K562 (cell line): ENCODE data around the gene TMEM208. TPM values are rescaled to one million over a fixed set of nuclear protein-coding genes. Genes with fewer than 3 reads are reported as not detected.

Experiments
- CBX3 ChIP-seq, 2 experiments: IDR thresholded peaks; 1 replicate in 1 of 2; 2 replicates in 1 of 2; pipeline ENCODE4 v1.6.1; 2012; ENCODE audit warnings: inconsistent platforms in 2 of 2, low read length in 2 of 2, borderline replicate concordance in 1 of 2, control low read depth in 1 of 2
- CCAR2 ChIP-seq: fragments of 200-400 bp; formaldehyde crosslinking; IDR thresholded peaks from 2 replicates; pipeline ENCODE4 v1.6.1; 2017; ENCODE audit warnings: mild to moderate bottlenecking, low read depth, low read length
- CEBPG ChIP-seq, 3 experiments: fragments of 200-800 bp in 1 of 3; sonication (Bioruptor generic) in 1 of 3; sonication (generic) in 1 of 3; formaldehyde crosslinking in 1 of 3; IDR thresholded peaks in 2 of 3; conservative IDR thresholded peaks in 1 of 3; 2 replicates each; pipeline versions ENCODE4 v1.6.1 to v1.8.0; 2016 to 2022; ENCODE audit warnings: missing compliant biosample characterization in 2 of 3, missing genetic modification characterization in 2 of 3, mild to moderate bottlenecking in 1 of 3, missing genetic modification reagents in 1 of 3
- DMBX1 ChIP-seq: fragments of 250-450 bp; sonication (Bioruptor Pico); IDR thresholded peaks from 2 replicates; pipeline ENCODE4 v1.8.0; 2022; ENCODE audit warnings: inconsistent platforms, mild to moderate bottlenecking, moderate library complexity, borderline replicate concordance
- KAT8 ChIP-seq: fragments of 450-650 bp; IDR thresholded peaks from 2 replicates; pipeline ENCODE4 v1.6.1; 2016; ENCODE audit warnings: low read depth, mild to moderate bottlenecking
- PCBP1 ChIP-seq: fragments of 200-400 bp; formaldehyde crosslinking; IDR thresholded peaks from 2 replicates; pipeline ENCODE4 v1.6.1; 2018; ENCODE audit warnings: mild to moderate bottlenecking, low read depth, low read length; ENCODE audit not compliant: poor library complexity, severe bottlenecking
- WHSC1 ChIP-seq: IDR thresholded peaks from one replicate; pipeline ENCODE4 v1.6.1; 2012; ENCODE audit warnings: low read length, control low read depth, inconsistent platforms
- ZBTB1 ChIP-seq: sonication (generic); formaldehyde crosslinking; IDR thresholded peaks from 2 replicates; pipeline ENCODE4 v1.8.1; 2023; ENCODE audit warnings: missing genetic modification reagents, low read depth, mild to moderate bottlenecking, borderline replicate concordance
- ZNF586 ChIP-seq: fragments of 450-650 bp; formaldehyde crosslinking; conservative IDR thresholded peaks from 2 replicates; pipeline ENCODE4 v1.4.0; 2020; ENCODE audit warnings: mild to moderate bottlenecking, moderate library complexity
- polyA plus RNA-seq, 8 experiments: library from polyadenylated mRNA; depleted of rRNA in 4 of 8; stranded (reverse) in 5 of 8; unstranded in 3 of 8; fragments of >200 nt; fragmentation: Nextera tagmentation in 2 of 8; fragmentation: Illumina TruSeq in 1 of 8; extraction: Ambion mirVana in 2 of 8; extraction: Trizol in 1 of 8; gene quantifications; 2 replicates each; pipeline versions ENCODE4 v1.2.1 to v1.2.3, GENCODE V29; 2011 to 2014; ENCODE audit warnings: inconsistent platforms in 1 of 8, missing spikeins in 1 of 8
- total RNA-seq, 7 experiments: library from RNA; depleted of rRNA in 6 of 7; stranded (reverse); fragments of >200 nt in 6 of 7; fragmentation: Illumina TruSeq in 2 of 7; extraction: Trizol in 2 of 7; gene quantifications; 2 replicates each; pipeline versions ENCODE4 v1.2.1 to v1.2.3, GENCODE V29; 2011 to 2021; ENCODE audit warnings: low replicate concordance in 1 of 7
- TF ChIP-seq, protein P1 (sequence below): fragments of 200-600 bp; sonication (generic); IDR thresholded peaks from one replicate; pipeline ENCODE4 v1.6.1; 2012; ENCODE audit warnings: mild to moderate bottlenecking, low read depth, low read length, inconsistent platforms
- TF ChIP-seq, protein P2 (sequence below), 2 experiments: IDR thresholded peaks; 2 replicates each; pipeline ENCODE4 v1.6.1; 2012; ENCODE audit warnings: improper control_type of control experiment in 2 of 2, low read depth in 2 of 2, low read length in 2 of 2, borderline replicate concordance in 1 of 2

The TMEM208 gene
- total and polyA plus RNA-seq, 9 of the 15 experiments (the other 6 are each of a cell fraction or from before 2014, with no cell fraction given), result 31.8 to 239 (median 54.3) TPM

DNA sequence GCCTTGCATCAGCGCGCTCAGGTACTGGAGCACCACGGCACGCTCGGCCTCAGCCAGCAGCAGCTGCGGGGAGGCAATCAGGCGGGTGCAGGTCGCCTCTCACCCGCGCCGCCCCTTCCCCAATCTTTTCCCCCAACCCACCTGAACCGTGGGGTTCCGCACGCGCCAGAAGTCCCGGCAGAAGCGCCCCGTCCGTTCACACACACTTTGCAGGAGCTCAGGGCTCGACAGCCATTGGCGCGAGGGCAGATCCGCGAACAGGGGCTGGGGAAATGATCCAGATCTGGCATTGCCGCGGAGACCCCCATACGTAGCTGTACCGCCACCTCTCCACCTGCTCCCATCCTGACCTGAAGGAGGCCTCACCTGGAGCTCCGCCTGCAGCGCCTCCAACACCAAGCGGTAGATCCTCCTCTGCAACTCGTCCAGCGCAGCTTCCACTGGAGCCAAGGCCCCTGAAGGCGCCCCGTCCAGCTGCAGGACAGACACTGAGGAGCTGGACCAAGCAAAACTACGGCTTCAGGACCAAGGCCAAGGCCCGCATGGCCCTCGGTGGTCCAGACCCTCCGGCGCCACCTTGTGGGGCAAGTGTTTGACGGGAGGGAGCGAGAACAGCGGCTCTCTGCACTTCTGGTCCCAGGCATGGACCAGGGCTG, 41.8 kb upstream of the TMEM208 start (continued):
- TF ChIP-seq CEBPG (CRISPR knock-in tag; IDR thresholded peaks at IDR 0.05) (no peak), CEBPG (tag; conservative IDR thresholded peaks at IDR 0.05 in 1 of 2, IDR thresholded peaks at IDR 0.05 in 1 of 2) (no peak), ZNF586 (CRISPR knock-in tag) (no peak), WHSC1 (no peak), CBX3 (IDR thresholded peaks at IDR 0.05; ENCODE audit: borderline replicate concordance in 1 of 2, low read length in 2 of 2) (peak in 1 of 2 experiments; percentile 75; a peak in 1 of 3 replicates), KAT8 (no peak), DMBX1 (CRISPR knock-in tag) (no peak), CCAR2 (no peak), PCBP1 (no peak), ZBTB1 (peak; percentile 50; the same call in 1 of the 2 replicates)
- TF ChIP-seq, protein P1, sequence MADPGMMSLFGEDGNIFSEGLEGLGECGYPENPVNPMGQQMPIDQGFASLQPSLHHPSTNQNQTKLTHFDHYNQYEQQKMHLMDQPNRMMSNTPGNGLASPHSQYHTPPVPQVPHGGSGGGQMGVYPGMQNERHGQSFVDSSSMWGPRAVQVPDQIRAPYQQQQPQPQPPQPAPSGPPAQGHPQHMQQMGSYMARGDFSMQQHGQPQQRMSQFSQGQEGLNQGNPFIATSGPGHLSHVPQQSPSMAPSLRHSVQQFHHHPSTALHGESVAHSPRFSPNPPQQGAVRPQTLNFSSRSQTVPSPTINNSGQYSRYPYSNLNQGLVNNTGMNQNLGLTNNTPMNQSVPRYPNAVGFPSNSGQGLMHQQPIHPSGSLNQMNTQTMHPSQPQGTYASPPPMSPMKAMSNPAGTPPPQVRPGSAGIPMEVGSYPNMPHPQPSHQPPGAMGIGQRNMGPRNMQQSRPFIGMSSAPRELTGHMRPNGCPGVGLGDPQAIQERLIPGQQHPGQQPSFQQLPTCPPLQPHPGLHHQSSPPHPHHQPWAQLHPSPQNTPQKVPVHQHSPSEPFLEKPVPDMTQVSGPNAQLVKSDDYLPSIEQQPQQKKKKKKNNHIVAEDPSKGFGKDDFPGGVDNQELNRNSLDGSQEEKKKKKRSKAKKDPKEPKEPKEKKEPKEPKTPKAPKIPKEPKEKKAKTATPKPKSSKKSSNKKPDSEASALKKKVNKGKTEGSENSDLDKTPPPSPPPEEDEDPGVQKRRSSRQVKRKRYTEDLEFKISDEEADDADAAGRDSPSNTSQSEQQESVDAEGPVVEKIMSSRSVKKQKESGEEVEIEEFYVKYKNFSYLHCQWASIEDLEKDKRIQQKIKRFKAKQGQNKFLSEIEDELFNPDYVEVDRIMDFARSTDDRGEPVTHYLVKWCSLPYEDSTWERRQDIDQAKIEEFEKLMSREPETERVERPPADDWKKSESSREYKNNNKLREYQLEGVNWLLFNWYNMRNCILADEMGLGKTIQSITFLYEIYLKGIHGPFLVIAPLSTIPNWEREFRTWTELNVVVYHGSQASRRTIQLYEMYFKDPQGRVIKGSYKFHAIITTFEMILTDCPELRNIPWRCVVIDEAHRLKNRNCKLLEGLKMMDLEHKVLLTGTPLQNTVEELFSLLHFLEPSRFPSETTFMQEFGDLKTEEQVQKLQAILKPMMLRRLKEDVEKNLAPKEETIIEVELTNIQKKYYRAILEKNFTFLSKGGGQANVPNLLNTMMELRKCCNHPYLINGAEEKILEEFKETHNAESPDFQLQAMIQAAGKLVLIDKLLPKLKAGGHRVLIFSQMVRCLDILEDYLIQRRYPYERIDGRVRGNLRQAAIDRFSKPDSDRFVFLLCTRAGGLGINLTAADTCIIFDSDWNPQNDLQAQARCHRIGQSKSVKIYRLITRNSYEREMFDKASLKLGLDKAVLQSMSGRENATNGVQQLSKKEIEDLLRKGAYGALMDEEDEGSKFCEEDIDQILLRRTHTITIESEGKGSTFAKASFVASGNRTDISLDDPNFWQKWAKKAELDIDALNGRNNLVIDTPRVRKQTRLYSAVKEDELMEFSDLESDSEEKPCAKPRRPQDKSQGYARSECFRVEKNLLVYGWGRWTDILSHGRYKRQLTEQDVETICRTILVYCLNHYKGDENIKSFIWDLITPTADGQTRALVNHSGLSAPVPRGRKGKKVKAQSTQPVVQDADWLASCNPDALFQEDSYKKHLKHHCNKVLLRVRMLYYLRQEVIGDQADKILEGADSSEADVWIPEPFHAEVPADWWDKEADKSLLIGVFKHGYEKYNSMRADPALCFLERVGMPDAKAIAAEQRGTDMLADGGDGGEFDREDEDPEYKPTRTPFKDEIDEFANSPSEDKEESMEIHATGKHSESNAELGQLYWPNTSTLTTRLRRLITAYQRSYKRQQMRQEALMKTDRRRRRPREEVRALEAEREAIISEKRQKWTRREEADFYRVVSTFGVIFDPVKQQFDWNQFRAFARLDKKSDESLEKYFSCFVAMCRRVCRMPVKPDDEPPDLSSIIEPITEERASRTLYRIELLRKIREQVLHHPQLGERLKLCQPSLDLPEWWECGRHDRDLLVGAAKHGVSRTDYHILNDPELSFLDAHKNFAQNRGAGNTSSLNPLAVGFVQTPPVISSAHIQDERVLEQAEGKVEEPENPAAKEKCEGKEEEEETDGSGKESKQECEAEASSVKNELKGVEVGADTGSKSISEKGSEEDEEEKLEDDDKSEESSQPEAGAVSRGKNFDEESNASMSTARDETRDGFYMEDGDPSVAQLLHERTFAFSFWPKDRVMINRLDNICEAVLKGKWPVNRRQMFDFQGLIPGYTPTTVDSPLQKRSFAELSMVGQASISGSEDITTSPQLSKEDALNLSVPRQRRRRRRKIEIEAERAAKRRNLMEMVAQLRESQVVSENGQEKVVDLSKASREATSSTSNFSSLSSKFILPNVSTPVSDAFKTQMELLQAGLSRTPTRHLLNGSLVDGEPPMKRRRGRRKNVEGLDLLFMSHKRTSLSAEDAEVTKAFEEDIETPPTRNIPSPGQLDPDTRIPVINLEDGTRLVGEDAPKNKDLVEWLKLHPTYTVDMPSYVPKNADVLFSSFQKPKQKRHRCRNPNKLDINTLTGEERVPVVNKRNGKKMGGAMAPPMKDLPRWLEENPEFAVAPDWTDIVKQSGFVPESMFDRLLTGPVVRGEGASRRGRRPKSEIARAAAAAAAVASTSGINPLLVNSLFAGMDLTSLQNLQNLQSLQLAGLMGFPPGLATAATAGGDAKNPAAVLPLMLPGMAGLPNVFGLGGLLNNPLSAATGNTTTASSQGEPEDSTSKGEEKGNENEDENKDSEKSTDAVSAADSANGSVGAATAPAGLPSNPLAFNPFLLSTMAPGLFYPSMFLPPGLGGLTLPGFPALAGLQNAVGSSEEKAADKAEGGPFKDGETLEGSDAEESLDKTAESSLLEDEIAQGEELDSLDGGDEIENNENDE, result no peak
- TF ChIP-seq, protein P2, sequence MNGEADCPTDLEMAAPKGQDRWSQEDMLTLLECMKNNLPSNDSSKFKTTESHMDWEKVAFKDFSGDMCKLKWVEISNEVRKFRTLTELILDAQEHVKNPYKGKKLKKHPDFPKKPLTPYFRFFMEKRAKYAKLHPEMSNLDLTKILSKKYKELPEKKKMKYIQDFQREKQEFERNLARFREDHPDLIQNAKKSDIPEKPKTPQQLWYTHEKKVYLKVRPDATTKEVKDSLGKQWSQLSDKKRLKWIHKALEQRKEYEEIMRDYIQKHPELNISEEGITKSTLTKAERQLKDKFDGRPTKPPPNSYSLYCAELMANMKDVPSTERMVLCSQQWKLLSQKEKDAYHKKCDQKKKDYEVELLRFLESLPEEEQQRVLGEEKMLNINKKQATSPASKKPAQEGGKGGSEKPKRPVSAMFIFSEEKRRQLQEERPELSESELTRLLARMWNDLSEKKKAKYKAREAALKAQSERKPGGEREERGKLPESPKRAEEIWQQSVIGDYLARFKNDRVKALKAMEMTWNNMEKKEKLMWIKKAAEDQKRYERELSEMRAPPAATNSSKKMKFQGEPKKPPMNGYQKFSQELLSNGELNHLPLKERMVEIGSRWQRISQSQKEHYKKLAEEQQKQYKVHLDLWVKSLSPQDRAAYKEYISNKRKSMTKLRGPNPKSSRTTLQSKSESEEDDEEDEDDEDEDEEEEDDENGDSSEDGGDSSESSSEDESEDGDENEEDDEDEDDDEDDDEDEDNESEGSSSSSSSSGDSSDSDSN (IDR thresholded peaks at IDR 0.05; ENCODE audit: borderline replicate concordance in 1 of 2, low read depth in 2 of 2, low read length in 2 of 2), result peak; percentile 44 to 87; a peak in 1 of 4 replicates
